ENCODE data around the gene SCNN1A. TPM values are rescaled to one million over a fixed set of nuclear protein-coding genes. Genes with fewer than 3 reads are reported as not detected.
A peak's percentile ranks its signal among the peaks of the same experiment; 100 is the strongest.

The SCNN1A gene
- total RNA-seq, 6 donors from 2014 or later = 153 to 594 (median 346) TPM

DNA sequence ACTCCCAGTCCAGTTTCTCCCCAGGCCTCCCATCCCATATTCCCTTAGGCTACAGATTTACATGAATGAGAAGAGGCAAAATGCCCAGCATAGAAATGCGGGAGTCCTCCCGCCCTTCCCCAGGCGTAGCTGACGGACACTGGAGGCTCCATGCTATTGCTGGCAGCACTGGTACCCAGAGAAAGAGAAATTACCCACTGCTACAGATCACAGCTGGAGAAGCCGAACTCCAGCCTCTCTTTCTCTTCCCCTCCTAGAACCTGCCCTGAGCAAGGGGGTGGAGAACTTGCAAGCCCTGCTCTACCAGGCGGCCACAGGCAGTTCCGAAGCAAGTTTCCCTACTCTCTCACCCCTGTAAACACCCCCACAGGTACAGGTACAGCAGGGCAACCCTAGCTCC, 12.2 kb upstream of the SCNN1A start:
- peaks cover 42 to 73% (median 45%) of the 10 kb centered on the region in 4 donors for H3K4me1 ChIP-seq
- peak overlapping the region in 2 of 4 donors; percentile 28 to 49 for H3K27ac ChIP-seq
- H3K27me3 ChIP-seq = no peaks in the 10 kb centered on the region
- TF ChIP-seq POLR2AphosphoS5 (IDR thresholded peaks at IDR 0.05) (no peak), CTCF (IDR thresholded peaks at IDR 0.05) (no peak), EP300 (IDR thresholded peaks at IDR 0.05) (no peak), POLR2A (IDR thresholded peaks at IDR 0.05) (no peak)
- WGBS, 2 donors = 92 to 96% methylated on average over 6 to 7 of the region's 7 CpGs
- H3K9me3 ChIP-seq = no peaks in the 10 kb centered on the region
- DNase-seq (no peak), ATAC-seq (ENCODE audit: low FRiP score in 2 of 2) (no peak)
- H3K36me3 ChIP-seq = peaks cover 0 to 57% (median 41%) of the 10 kb centered on the region in 4 donors
- H3K4me3 ChIP-seq = no peak overlapping the region

GRCh38 chr12:6386491-6386890, 11.1 kb upstream of the SCNN1A start:
- Histone ChIP-seq H3K36me3 (peaks cover 0 to 52% (median 39%) of the 10 kb centered on the region in 4 donors), H3K27me3 (no peaks in the 10 kb centered on the region), H3K4me1 (peaks cover 34 to 68% (median 37%) of the 10 kb centered on the region in 4 donors), H3K4me3 (peak overlapping the region in 1 of 4 donors; percentile 68), H3K27ac (peak overlapping the region in 1 of 4 donors; percentile 96), H3K9me3 (no peaks in the 10 kb centered on the region)
- no peak for DNase-seq
- TF ChIP-seq CTCF (IDR thresholded peaks at IDR 0.05) (no peak), EP300 (IDR thresholded peaks at IDR 0.05) (no peak), POLR2A (IDR thresholded peaks at IDR 0.05) (no peak), POLR2AphosphoS5 (IDR thresholded peaks at IDR 0.05) (no peak)
- ATAC-seq (ENCODE audit: low FRiP score in 2 of 2) = no peak
- WGBS, 2 donors = 39 to 44% methylated on average over 1 of the region's 1 CpG

GRCh38 chr12:6386038-6386437, 10.7 kb upstream of the SCNN1A start:
- Histone ChIP-seq H3K4me1 (peaks cover 35 to 63% (median 37%) of the 10 kb centered on the region in 4 donors), H3K4me3 (peak overlapping the region in 1 of 4 donors; percentile 68), H3K36me3 (peaks cover 0 to 48% (median 35%) of the 10 kb centered on the region in 4 donors), H3K27me3 (no peaks in the 10 kb centered on the region), H3K27ac (peak overlapping the region in 1 of 4 donors; percentile 96), H3K9me3 (no peaks in the 10 kb centered on the region)
- WGBS, 2 donors = 82 to 88% methylated on average over 8 to 11 of the region's 11 CpGs
- no peak for DNase-seq
- no peak for TF ChIP-seq CTCF (IDR thresholded peaks at IDR 0.05)
- no peak for TF ChIP-seq POLR2A (IDR thresholded peaks at IDR 0.05)
- TF ChIP-seq POLR2AphosphoS5 (IDR thresholded peaks at IDR 0.05) = no peak
- no peak for TF ChIP-seq EP300 (IDR thresholded peaks at IDR 0.05)
- ATAC-seq (ENCODE audit: low FRiP score in 2 of 2) = no peak

DNA sequence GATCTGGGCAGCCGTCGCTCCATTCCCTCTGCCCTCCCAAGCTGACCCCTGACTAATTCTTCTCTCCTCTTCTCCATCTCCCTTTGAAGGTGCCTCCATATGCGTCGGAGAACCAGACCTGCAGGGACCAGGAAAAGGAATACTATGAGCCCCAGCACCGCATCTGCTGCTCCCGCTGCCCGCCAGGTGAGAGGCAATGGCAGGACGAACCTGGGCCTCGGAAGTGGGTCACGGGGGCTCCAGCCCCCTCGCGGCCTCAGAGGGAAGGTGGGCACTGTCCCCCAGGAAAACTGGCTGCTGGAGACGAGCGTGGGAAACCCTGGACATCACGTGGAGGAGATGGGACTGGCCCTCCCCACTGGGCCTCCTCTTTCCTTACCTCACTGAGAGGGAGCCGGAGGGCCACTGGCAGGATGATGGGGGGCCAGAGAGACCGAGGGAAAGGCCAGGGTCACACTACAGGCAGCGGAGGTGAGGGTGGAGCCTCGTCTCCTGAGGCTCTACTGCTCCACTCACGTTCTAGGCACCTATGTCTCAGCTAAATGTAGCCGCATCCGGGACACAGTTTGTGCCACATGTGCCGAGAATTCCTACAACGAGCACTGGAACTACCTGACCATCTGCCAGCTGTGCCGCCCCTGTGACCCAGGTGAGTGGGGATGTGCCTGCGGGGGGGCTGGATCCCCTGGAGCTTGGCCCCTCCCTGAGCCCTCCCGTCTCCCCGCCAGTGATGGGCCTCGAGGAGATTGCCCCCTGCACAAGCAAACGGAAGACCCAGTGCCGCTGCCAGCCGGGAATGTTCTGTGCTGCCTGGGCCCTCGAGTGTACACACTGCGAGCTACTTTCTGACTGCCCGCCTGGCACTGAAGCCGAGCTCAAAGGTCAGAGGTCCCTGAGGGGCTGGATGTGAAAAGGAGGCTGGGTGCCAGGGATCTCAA, 9.4 kb upstream of the SCNN1A start:
- no peak for DNase-seq
- H3K4me3 ChIP-seq = peak overlapping the region; percentile 67 to 76 (median 72)
- peaks cover 37 to 68% (median 45%) of the 10 kb centered on the region in 4 donors for H3K4me1 ChIP-seq
- TF ChIP-seq CTCF (IDR thresholded peaks at IDR 0.05) (no peak), POLR2A (IDR thresholded peaks at IDR 0.05) (peak in 1 of 4 donors; percentile 6), POLR2AphosphoS5 (IDR thresholded peaks at IDR 0.05) (no peak), EP300 (IDR thresholded peaks at IDR 0.05) (no peak)
- H3K27me3 ChIP-seq = no peaks in the 10 kb centered on the region
- 26 to 27% methylated on average over 14 to 33 of the region's 36 CpGs for WGBS, 2 donors
- ATAC-seq (ENCODE audit: low FRiP score in 2 of 2) = peak in 1 of 2 donors; percentile 4
- peaks cover 0 to 37% (median 23%) of the 10 kb centered on the region in 4 donors for H3K36me3 ChIP-seq
- H3K27ac ChIP-seq = peak overlapping the region; percentile 90 to 99 (median 97)
- no peaks in the 10 kb centered on the region for H3K9me3 ChIP-seq

Measured in upper lobe of left lung (tissue), 6 donors.